Neuronal stem cell (in vitro differentiated cells): ENCODE data around the gene ACYP2.
A peak's percentile ranks its signal among the peaks of the same experiment; 100 is the strongest.

Source experiments
- DNase-seq: peaks from one replicate; pipeline ENCODE4 v3.0.0-alpha.2; 2013; ENCODE audit warnings: low spot score
- H2AFZ ChIP-seq: one replicate; pipeline ENCODE4 v1.6.1; 2013; ENCODE audit warnings: mild to moderate bottlenecking, low read length, inconsistent platforms
- H2AK5ac ChIP-seq: 2 replicates; pipeline ENCODE4 v1.6.1; 2013; ENCODE audit warnings: low read depth, mild to moderate bottlenecking, inconsistent platforms, low read length, moderate library complexity, mixed read lengths
- H2BK120ac ChIP-seq: 2 replicates; pipeline ENCODE4 v1.6.1; 2013; ENCODE audit warnings: low read depth, mild to moderate bottlenecking, inconsistent platforms, low read length, moderate library complexity, mixed read lengths
- H2BK12ac ChIP-seq: one replicate; pipeline ENCODE4 v1.6.1; 2013; ENCODE audit warnings: low read length, inconsistent platforms
- H2BK15ac ChIP-seq: 2 replicates; pipeline ENCODE4 v1.6.1; 2013; ENCODE audit warnings: mild to moderate bottlenecking, low read length, inconsistent platforms, mixed read lengths
- H2BK5ac ChIP-seq: one replicate; pipeline ENCODE4 v1.6.1; 2013; ENCODE audit warnings: inconsistent platforms, mild to moderate bottlenecking, low read length, moderate library complexity
- H3K14ac ChIP-seq: one replicate; pipeline ENCODE4 v1.6.1; 2013; ENCODE audit warnings: low read length, inconsistent platforms
- H3K18ac ChIP-seq: 2 replicates; pipeline ENCODE4 v1.6.1; 2013; ENCODE audit warnings: low read length, inconsistent platforms
- H3K23ac ChIP-seq: 2 replicates; pipeline ENCODE4 v1.6.1; 2013; ENCODE audit warnings: low read depth, mild to moderate bottlenecking, mixed read lengths, low read length, inconsistent platforms; ENCODE audit not compliant: poor library complexity
- H3K27ac ChIP-seq: replicated peaks from 3 replicates; pipeline ENCODE4 v1.5.1; 2013; ENCODE audit warnings: low read length, inconsistent platforms
- H3K27me3 ChIP-seq, 3 experiments: 2 replicates each; pipeline ENCODE4 v1.6.1; 2013; ENCODE audit warnings: low read length in 3 of 3, mild to moderate bottlenecking in 2 of 3, inconsistent platforms in 1 of 3, low read depth in 1 of 3, mixed read lengths in 1 of 3, moderate library complexity in 1 of 3; ENCODE audit not compliant: control insufficient read depth in 3 of 3, insufficient read depth in 3 of 3
- H3K36me3 ChIP-seq, 2 donors: replicated peaks in 1 of 2; 2 replicates each; pipeline ENCODE4 v1.6.1; 2013; ENCODE audit warnings: low read length in 2 of 2; ENCODE audit not compliant: control insufficient read depth in 2 of 2, insufficient read depth in 2 of 2
- H3K4ac ChIP-seq: 2 replicates; pipeline ENCODE4 v1.6.1; 2013; ENCODE audit warnings: inconsistent platforms, mild to moderate bottlenecking, low read length, moderate library complexity
- H3K4me1 ChIP-seq, 2 donors: 1 replicate in 1 of 2; 2 replicates in 1 of 2; pipeline ENCODE4 v1.6.1; 2013; ENCODE audit warnings: low read length in 2 of 2, low read depth in 1 of 2; ENCODE audit not compliant: control insufficient read depth in 2 of 2, insufficient read depth in 1 of 2
- H3K4me2 ChIP-seq: one replicate; pipeline ENCODE4 v1.6.1; 2013; ENCODE audit warnings: mild to moderate bottlenecking, low read length, inconsistent platforms; ENCODE audit not compliant: insufficient read depth, poor library complexity, severe bottlenecking
- H3K4me3 ChIP-seq, 2 donors: 2 replicates each; pipeline ENCODE4 v1.5.1; 2013; ENCODE audit warnings: low read length in 2 of 2, mild to moderate bottlenecking in 2 of 2, inconsistent platforms in 1 of 2, moderate library complexity in 1 of 2
- H3K79me1 ChIP-seq: one replicate; pipeline ENCODE4 v1.6.1; 2013; ENCODE audit warnings: low read depth, mild to moderate bottlenecking, inconsistent platforms, low read length, moderate library complexity
- H3K9ac ChIP-seq: one replicate; pipeline ENCODE4 v1.6.1; 2013; ENCODE audit warnings: mild to moderate bottlenecking, low read depth, low read length, inconsistent platforms; ENCODE audit not compliant: poor library complexity
- H3K9me3 ChIP-seq, 2 donors: replicated peaks in 1 of 2; 2 replicates each; pipeline versions ENCODE3 to v1.6.1; 2013; ENCODE audit warnings: low read length in 2 of 2, mild to moderate bottlenecking in 2 of 2, inconsistent platforms in 1 of 2, low read depth in 1 of 2, mixed read lengths in 1 of 2, moderate library complexity in 1 of 2; ENCODE audit not compliant: control insufficient read depth in 2 of 2, insufficient read depth in 1 of 2
- H4K8ac ChIP-seq: one replicate; pipeline ENCODE4 v1.6.1; 2013; ENCODE audit warnings: low read depth, mild to moderate bottlenecking, inconsistent platforms, low read length, moderate library complexity
- H4K91ac ChIP-seq: one replicate; pipeline ENCODE4 v1.6.1; 2013; ENCODE audit warnings: low read length, low read depth, mild to moderate bottlenecking, inconsistent platforms; ENCODE audit not compliant: poor library complexity
- WGBS, 2 donors: extraction: QIAGEN DNeasy Blood & Tissue Kit; methylation state at CpG; one replicate each; pipeline ENCODE4 v1.1.7; 2013; ENCODE audit warnings: missing lambda C conversion rate in 2 of 2, mixed read lengths in 1 of 2; ENCODE audit not compliant: insufficient read length in 2 of 2, insufficient replicate concordance in 1 of 2; ENCODE audit errors: extremely low coverage in 2 of 2; 5-methylcytosine and 5-hydroxymethylcytosine counted together

ACYP2 gene

GRCh38 chr2:54100772-54101171, 14.6 kb upstream of the ACYP2 start:
- Histone ChIP-seq H3K14ac (no peak overlapping the region), H3K9me3 (peaks cover 0 to 4% of the 10 kb centered on the region in 2 donors), H2BK15ac (no peak overlapping the region), H3K36me3 (no peaks in the 10 kb centered on the region), H3K27me3 (no peaks in the 10 kb centered on the region), H3K18ac (no peak overlapping the region), H4K8ac (no peak overlapping the region), H3K27ac (no peak overlapping the region), H2AFZ (no peak overlapping the region), H4K91ac (no peak overlapping the region), H2AK5ac (no peak overlapping the region), H3K9ac (no peak overlapping the region), H2BK12ac (no peak overlapping the region), H3K79me1 (peaks cover 2% of the 10 kb centered on the region), H3K4me2 (no peak overlapping the region), H2BK5ac (no peak overlapping the region), H2BK120ac (no peak overlapping the region), H3K4me1 (peaks cover 1 to 3% of the 10 kb centered on the region in 2 donors), H3K4me3 (no peak overlapping the region), H3K23ac (no peak overlapping the region), H3K4ac (no peak overlapping the region)
- DNase-seq, result no peak
- WGBS, 2 donors, result no CpG with 5 or more reads among the region's 2 CpGs

- H3K4me2 ChIP-seq, result no peak overlapping the region
- H3K23ac ChIP-seq, result peak overlapping the region; percentile 96
- peaks cover 0 to 2% of the 10 kb centered on the region in 2 donors for H3K9me3 ChIP-seq
- no peak overlapping the region for H3K9ac ChIP-seq
- no peak overlapping the region for H2AK5ac ChIP-seq
- H3K4ac ChIP-seq, result no peak overlapping the region
- WGBS, 2 donors, result no CpG with 5 or more reads among the region's 3 CpGs
- peak overlapping the region; percentile 5 for H2AFZ ChIP-seq
- no peak overlapping the region for H2BK120ac ChIP-seq
- no peak overlapping the region for H3K27ac ChIP-seq
- no peaks in the 10 kb centered on the region for H3K27me3 ChIP-seq
- H2BK5ac ChIP-seq, result no peak overlapping the region
- peaks cover 1 to 5% of the 10 kb centered on the region in 2 donors for H3K4me1 ChIP-seq
- no peak overlapping the region for H2BK15ac ChIP-seq
- H3K79me1 ChIP-seq, result peaks cover 2% of the 10 kb centered on the region
- no peak overlapping the region for H4K91ac ChIP-seq
- no peak for DNase-seq
- no peaks in the 10 kb centered on the region for H3K36me3 ChIP-seq
- no peak overlapping the region for H3K4me3 ChIP-seq
- H2BK12ac ChIP-seq, result no peak overlapping the region
- H4K8ac ChIP-seq, result no peak overlapping the region
- no peak overlapping the region for H3K14ac ChIP-seq
- no peak overlapping the region for H3K18ac ChIP-seq
These were observed 11.7 kb upstream of the ACYP2 start for GRCh38 chr2:54103454-54104314.

GRCh38 chr2:54106631-54107454, 8.6 kb upstream of the ACYP2 start:
- Histone ChIP-seq H3K9me3 (no peaks in the 10 kb centered on the region), H4K91ac (no peak overlapping the region), H3K36me3 (no peaks in the 10 kb centered on the region), H3K14ac (no peak overlapping the region), H3K23ac (no peak overlapping the region), H2BK15ac (no peak overlapping the region), H3K4me1 (peaks cover 1 to 5% of the 10 kb centered on the region in 2 donors), H3K18ac (no peak overlapping the region), H3K9ac (no peak overlapping the region), H2AFZ (peak overlapping the region; percentile 55), H2BK12ac (no peak overlapping the region), H2BK5ac (no peak overlapping the region), H2BK120ac (no peak overlapping the region), H2AK5ac (no peak overlapping the region), H4K8ac (no peak overlapping the region), H3K4me2 (no peak overlapping the region), H3K4me3 (no peak overlapping the region), H3K79me1 (no peaks in the 10 kb centered on the region), H3K4ac (no peak overlapping the region), H3K27me3 (no peaks in the 10 kb centered on the region), H3K27ac (no peak overlapping the region)
- WGBS, 2 donors, result no CpG with 5 or more reads among the region's 12 CpGs
- DNase-seq, result no peak

- Histone ChIP-seq H3K23ac (no peak overlapping the region), H4K91ac (no peak overlapping the region), H2BK12ac (no peak overlapping the region), H3K14ac (no peak overlapping the region), H2AFZ (peak overlapping the region; percentile 55), H3K36me3 (no peaks in the 10 kb centered on the region), H3K18ac (no peak overlapping the region), H2AK5ac (no peak overlapping the region), H2BK5ac (no peak overlapping the region), H3K9ac (no peak overlapping the region), H3K4me1 (peaks cover 1 to 5% of the 10 kb centered on the region in 2 donors), H3K27ac (no peak overlapping the region), H2BK120ac (no peak overlapping the region), H2BK15ac (no peak overlapping the region), H4K8ac (no peak overlapping the region), H3K4me2 (no peak overlapping the region), H3K4ac (no peak overlapping the region), H3K4me3 (no peak overlapping the region), H3K27me3 (no peaks in the 10 kb centered on the region), H3K79me1 (no peaks in the 10 kb centered on the region), H3K9me3 (no peaks in the 10 kb centered on the region)
- no CpG with 5 or more reads among the region's 2 CpGs for WGBS, 2 donors
- no peak for DNase-seq
These were observed 8.0 kb upstream of the ACYP2 start for GRCh38 chr2:54107455-54107764.
